Thoracic aorta (tissue), 2 donors: ENCODE measurements around the gene HSPB7. TPM values are rescaled to one million over a fixed set of nuclear protein-coding genes. Genes with fewer than 3 reads are reported as not detected.
"Not testable (repeated sequence)": the region's sequence is repeated elsewhere in the genome, so short reads cannot be mapped to it uniquely, and the experiment has no call there.

Experiments
- ATAC-seq: fragments of 150-250 bp; one replicate; pipeline ENCODE4 v1.8.0; 2017; ENCODE audit warnings: low read depth; ENCODE audit not compliant: insufficient number of reproducible peaks, low FRiP score
- DNase-seq: peaks from one replicate; pipeline ENCODE4 v3.0.0-alpha.2; 2020; ENCODE audit warnings: low spot score
- H3K27ac ChIP-seq, 2 donors: fragments of 200-600 bp; sonication (generic); 1 replicate in 1 of 2; 2 replicates in 1 of 2; pipeline ENCODE4 v1.5.1; 2016; ENCODE audit warnings: mild to moderate bottlenecking in 2 of 2, moderate library complexity in 2 of 2
- H3K27me3 ChIP-seq: fragments of 200-600 bp; sonication (generic); replicated peaks from 2 replicates; pipeline ENCODE4 v1.6.0; 2016; ENCODE audit warnings: mild to moderate bottlenecking; ENCODE audit not compliant: insufficient read depth
- H3K36me3 ChIP-seq: fragments of 200-600 bp; sonication (generic); one replicate; pipeline ENCODE4 v1.5.1; 2016
- H3K4me1 ChIP-seq, 2 donors: fragments of 200-600 bp; sonication (generic); 1 replicate in 1 of 2; 2 replicates in 1 of 2; pipeline versions ENCODE4 v1.5.1 to v1.6.0; 2016; ENCODE audit warnings: low read depth in 2 of 2, mild to moderate bottlenecking in 1 of 2; ENCODE audit not compliant: control insufficient read depth in 1 of 2
- H3K4me3 ChIP-seq: fragments of 200-600 bp; sonication (generic); 2 replicates; pipeline ENCODE4 v1.5.1; 2016; ENCODE audit warnings: mild to moderate bottlenecking
- H3K9me3 ChIP-seq: fragments of 200-600 bp; sonication (generic); 2 replicates; pipeline ENCODE4 v1.5.1; 2016
- CTCF ChIP-seq: fragments of 200-600 bp; sonication (generic); IDR thresholded peaks from one replicate; pipeline ENCODE4 v1.5.1; 2019; ENCODE audit warnings: antibody characterized with exemption
- total RNA-seq, 2 donors: library from RNA; depleted of rRNA; stranded (reverse); fragments of >200 nt; gene quantifications; one replicate each; pipeline versions ENCODE4 v1.1.0 to v1.2.3, GENCODE V29; 2016

HSPB7 gene
- total RNA-seq, 2 donors from 2014 or later: 223 to 430 TPM

DNA sequence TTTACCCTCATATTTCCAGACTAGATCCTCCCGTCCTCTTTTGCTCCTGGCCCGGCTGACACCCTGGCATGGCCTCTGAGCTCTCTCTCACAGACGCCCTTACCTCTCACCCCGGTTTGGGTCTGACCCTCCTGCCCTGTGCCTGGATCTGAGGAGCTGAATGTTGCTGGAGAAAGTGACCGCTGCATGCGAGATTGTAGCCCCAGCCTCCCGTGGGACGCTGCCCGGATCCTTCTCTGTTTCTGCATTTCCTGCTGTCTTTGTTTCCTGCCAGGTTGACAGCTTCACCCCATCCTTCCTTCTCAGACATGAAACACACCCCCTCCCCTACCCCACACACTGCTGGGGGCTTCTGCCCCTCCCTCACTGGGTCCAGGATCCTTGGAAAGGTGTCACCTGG lies 46.1 kb upstream of the HSPB7 start:
- TF ChIP-seq CTCF: no peak
- Histone ChIP-seq H3K36me3 (no peaks in the 10 kb centered on the region), H3K9me3 (no peaks in the 10 kb centered on the region), H3K27ac (no peak overlapping the region), H3K4me1 (peaks cover 4 to 23% of the 10 kb centered on the region in 2 donors), H3K27me3 (no peaks in the 10 kb centered on the region), H3K4me3 (no peak overlapping the region)
- DNase-seq: no peak
- no peak for ATAC-seq

DNA sequence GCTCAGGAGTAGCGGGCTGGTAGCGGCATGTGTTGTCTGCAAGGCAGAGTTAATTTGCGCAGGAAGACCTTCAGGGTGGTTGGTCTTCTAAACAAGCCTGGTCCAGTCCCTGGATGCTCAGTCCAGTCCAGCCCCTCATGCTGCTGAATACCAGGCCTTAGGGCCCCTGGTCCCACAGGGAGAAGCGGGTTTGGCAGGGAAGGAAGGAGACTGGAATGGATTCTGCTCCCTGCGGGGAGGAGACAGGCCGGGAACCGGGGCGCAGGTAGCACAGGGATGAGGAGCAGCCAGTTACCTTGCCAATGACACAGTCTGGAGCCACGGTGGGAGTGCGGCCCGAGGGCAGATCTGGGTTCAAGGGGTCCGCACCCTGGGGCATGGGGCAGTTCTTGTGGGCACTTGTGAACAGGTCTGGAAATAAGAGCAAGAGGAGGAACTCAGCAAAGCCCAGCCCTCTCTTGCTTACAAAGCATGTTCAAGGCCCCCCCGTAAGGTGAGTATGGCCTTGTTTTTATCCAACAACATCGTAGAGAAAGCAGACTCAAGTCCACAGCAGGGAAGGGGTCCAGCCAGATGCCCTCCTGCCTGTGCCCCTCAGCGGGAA lies 45.5 kb upstream of the HSPB7 start:
- ATAC-seq (no peak), DNase-seq (no peak)
- Histone ChIP-seq H3K4me3 (no peak overlapping the region), H3K36me3 (no peaks in the 10 kb centered on the region), H3K9me3 (no peaks in the 10 kb centered on the region), H3K27me3 (no peaks in the 10 kb centered on the region), H3K4me1 (peaks cover 4 to 18% of the 10 kb centered on the region in 2 donors), H3K27ac (no peak overlapping the region)
- TF ChIP-seq CTCF: no peak

GRCh38 chr1:16062687-16063075 lies 44.8 kb upstream of the HSPB7 start:
- H3K27me3 ChIP-seq, H3K27ac ChIP-seq, H3K36me3 ChIP-seq, H3K9me3 ChIP-seq, ATAC-seq, DNase-seq, H3K4me3 ChIP-seq: not testable (repeated sequence)
- peaks cover 0 to 11% of the 10 kb centered on the region in 2 donors for H3K4me1 ChIP-seq

DNA sequence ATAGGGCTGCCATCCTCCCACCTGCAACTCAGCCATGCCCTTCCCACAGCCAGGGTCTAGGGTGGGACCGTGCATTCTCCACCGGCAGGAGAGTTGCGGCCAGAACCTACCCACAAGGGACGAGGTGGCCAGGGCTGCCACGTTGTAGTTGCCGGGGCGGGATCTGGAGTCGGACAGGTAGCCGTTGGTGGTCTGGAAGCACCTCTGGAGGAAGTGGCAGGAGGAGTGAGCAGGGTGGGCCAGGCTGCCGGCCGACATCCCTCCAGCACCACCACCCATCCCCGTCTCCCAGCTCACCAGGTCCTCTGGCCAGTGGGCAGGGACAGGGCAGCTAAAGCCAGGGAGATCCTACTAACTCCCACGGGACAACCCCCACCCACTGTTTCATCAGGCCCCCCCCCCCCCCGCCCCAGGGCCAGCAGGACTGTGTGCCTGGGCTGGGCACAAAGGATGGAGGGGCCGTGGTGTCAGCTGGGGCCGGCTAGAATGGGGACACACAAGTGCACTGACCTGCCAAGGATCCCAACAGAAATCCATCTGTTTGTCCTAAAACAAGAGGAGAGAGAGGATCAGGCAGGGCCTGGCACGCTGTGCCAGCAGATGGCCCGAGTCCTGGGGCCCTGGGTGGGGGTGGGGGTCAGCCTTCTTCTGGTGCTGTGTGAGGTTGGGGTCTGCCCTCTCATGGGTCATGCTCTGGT lies 44.3 kb upstream of the HSPB7 start:
- H3K27me3 ChIP-seq, ATAC-seq, DNase-seq, H3K9me3 ChIP-seq, H3K27ac ChIP-seq, H3K4me3 ChIP-seq, H3K4me1 ChIP-seq, H3K36me3 ChIP-seq: not testable (repeated sequence)

DNA sequence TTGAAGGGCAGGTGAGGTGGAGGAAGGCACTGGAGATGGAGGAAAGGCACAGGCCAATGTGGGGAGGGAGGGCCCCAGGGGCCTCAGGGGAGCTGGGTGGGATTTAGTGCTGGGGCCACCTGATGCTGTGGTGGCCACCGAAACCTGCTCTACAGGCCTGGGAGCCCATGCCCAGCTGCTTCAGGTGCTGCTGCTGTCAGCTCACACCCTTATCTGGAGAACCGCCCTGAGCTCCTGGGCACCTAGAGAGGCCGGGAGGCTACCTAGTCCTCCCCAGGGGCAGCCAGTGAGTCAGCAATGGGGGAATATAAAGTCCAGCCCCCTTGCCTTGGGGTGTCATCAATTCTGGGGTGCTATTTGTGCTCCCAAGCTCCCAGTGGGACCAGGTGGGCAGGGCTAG lies 43.4 kb upstream of the HSPB7 start:
- no peak for TF ChIP-seq CTCF
- Histone ChIP-seq H3K4me3 (no peak overlapping the region), H3K27me3 (no peaks in the 10 kb centered on the region), H3K27ac (no peak overlapping the region), H3K9me3 (no peaks in the 10 kb centered on the region), H3K4me1 (peaks cover 0 to 9% of the 10 kb centered on the region in 2 donors), H3K36me3 (no peaks in the 10 kb centered on the region)
- ATAC-seq (no peak), DNase-seq (no peak)

DNA sequence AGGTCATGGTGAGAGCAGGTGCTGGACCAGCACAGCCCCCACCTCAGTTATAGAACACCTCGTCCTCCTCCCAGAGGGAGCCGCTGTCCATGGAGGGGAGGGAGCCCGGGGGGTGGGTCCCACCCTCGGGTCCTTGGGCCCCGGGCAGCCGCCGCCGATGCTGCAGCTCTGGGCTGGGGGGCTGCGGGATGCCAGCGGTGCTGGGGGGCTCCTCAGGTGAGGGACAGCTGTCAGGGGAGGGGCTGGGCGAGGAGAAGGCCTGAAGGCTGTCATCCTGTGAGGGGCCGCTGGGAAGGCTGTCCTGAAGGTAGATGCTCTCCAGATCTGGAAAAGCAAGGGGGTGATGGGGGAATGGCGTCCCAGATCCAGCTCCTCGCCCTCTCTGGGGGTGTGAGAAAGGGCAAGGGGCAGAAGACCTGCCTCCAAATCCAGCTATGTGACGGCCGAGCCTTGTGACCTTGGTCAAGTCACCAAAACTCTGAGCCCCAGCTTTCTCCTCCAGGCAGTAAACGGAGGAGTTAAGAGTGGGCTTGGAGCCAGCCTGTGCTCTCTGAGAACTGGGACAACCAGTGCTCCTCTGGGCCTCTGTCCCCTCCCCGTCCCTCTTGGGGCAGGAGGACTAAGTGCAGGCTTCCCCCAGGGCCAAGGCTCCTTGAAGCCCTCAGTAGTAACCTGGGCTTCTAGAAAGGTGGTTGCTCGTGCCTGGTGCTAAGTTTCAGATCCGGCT lies 40.7 kb upstream of the HSPB7 start:
- ATAC-seq: not testable (repeated sequence)

DNA sequence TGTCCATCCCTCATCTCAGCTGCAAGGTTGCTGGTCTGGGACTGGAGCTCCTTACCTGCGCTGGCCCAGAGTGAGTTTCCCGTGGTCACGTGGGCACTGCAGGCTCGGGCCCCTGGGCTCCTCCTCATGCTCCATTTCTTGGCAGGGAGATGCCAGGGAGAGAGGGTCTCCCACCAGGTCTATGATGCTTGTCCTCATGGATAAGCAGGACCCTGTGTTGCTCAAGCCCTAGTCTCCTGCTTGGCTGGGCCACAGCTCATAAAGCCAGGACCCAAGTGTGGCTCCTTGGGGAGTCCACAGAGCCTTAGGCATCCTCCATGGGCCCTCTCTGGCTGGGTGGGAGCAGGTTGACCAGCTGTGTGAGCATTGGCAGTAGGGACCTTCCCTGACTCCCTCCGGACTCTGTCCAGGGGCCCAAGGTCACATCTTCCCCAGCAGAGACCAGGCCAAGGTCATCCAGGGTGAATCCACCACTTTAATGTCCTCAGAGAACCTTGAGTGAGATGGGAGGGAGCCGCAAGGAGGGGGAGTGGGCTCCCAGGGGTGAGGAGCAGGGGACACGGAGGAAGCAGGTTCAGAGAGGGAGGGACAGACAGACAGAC lies 39.6 kb upstream of the HSPB7 start:
- not testable (repeated sequence) for DNase-seq, H3K9me3 ChIP-seq, H3K4me3 ChIP-seq, H3K27ac ChIP-seq, H3K4me1 ChIP-seq, H3K36me3 ChIP-seq, H3K27me3 ChIP-seq, ATAC-seq

More for the DNA sequence above, 40.7 kb upstream of the HSPB7 start:
- H3K27ac ChIP-seq, H3K9me3 ChIP-seq, H3K4me3 ChIP-seq, H3K27me3 ChIP-seq, H3K4me1 ChIP-seq, H3K36me3 ChIP-seq, DNase-seq: not testable (repeated sequence)

GRCh38 chr1:16056521-16056912 lies 38.7 kb upstream of the HSPB7 start:
- DNase-seq, H3K9me3 ChIP-seq, H3K36me3 ChIP-seq, H3K4me3 ChIP-seq, ATAC-seq, H3K4me1 ChIP-seq, H3K27ac ChIP-seq, H3K27me3 ChIP-seq: not testable (repeated sequence)
